Loucy (cell line): Measurements from ENCODE around the gene CD6.

Experiments used
- H2AFZ ChIP-seq: fragments of 200-600 bp; sonication (generic); 2 replicates; pipeline ENCODE4 v1.6.0; 2016; ENCODE audit warnings: antibody characterized with exemption, mild to moderate bottlenecking, low read length, moderate library complexity
- H3F3A ChIP-seq: fragments of 200-600 bp; 2 replicates; pipeline ENCODE4 v1.6.0; 2016; ENCODE audit warnings: antibody characterized with exemption, low read depth, mild to moderate bottlenecking
- H3K27me3 ChIP-seq: fragments of 200-600 bp; sonication (generic); 2 replicates; pipeline ENCODE4 v1.6.1; 2014; ENCODE audit warnings: low read length, mild to moderate bottlenecking; ENCODE audit not compliant: insufficient read depth, poor library complexity, severe bottlenecking
- H3K36me3 ChIP-seq: fragments of 200-600 bp; sonication (generic); 2 replicates; pipeline ENCODE4 v1.6.1; 2016; ENCODE audit warnings: low read length; ENCODE audit not compliant: insufficient read depth
- H3K4me1 ChIP-seq: fragments of 200-600 bp; sonication (generic); 2 replicates; pipeline ENCODE4 v1.5.1; 2014; ENCODE audit warnings: low read length, mild to moderate bottlenecking; ENCODE audit not compliant: insufficient read depth, poor library complexity, severe bottlenecking
- H3K4me2 ChIP-seq: fragments of 200-600 bp; sonication (generic); 2 replicates; pipeline ENCODE4 v1.6.0; 2014; ENCODE audit warnings: antibody characterized with exemption, low read length, low read depth, mild to moderate bottlenecking; ENCODE audit not compliant: poor library complexity, severe bottlenecking
- H3K4me3 ChIP-seq: fragments of 200-600 bp; sonication (generic); 2 replicates; pipeline ENCODE4 v1.5.1; 2014; ENCODE audit warnings: low read length, mild to moderate bottlenecking, mixed read lengths; ENCODE audit not compliant: poor library complexity, severe bottlenecking
- H3K79me2 ChIP-seq: fragments of 200-600 bp; sonication (generic); 2 replicates; pipeline ENCODE4 v1.6.1; 2014; ENCODE audit warnings: low read length; ENCODE audit not compliant: insufficient read depth
- H3K9ac ChIP-seq: fragments of 200-600 bp; sonication (generic); 2 replicates; pipeline ENCODE4 v1.6.0; 2014; ENCODE audit warnings: mild to moderate bottlenecking, low read depth, low read length, moderate library complexity; ENCODE audit not compliant: poor library complexity, severe bottlenecking
- H3K9me2 ChIP-seq: fragments of 200-600 bp; sonication (generic); replicated peaks from 2 replicates; pipeline ENCODE4 v1.6.1; 2016; ENCODE audit warnings: low read depth, low read length, mixed read lengths
- H3K9me3 ChIP-seq: fragments of 200-600 bp; sonication (generic); 2 replicates; pipeline ENCODE4 v1.6.1; 2014; ENCODE audit warnings: mild to moderate bottlenecking, antibody characterized with exemption, low read length, low read depth; ENCODE audit not compliant: insufficient read depth
- H4K20me1 ChIP-seq: fragments of 200-600 bp; sonication (generic); 2 replicates; pipeline ENCODE4 v1.6.0; 2014; ENCODE audit warnings: antibody characterized with exemption, low read length, mild to moderate bottlenecking; ENCODE audit not compliant: insufficient read depth, poor library complexity, severe bottlenecking
- EZH2phosphoT487 ChIP-seq: fragments of 200-600 bp; IDR thresholded peaks from 2 replicates; pipeline ENCODE4 v1.6.1; 2018; ENCODE audit warnings: antibody characterized with exemption, mild to moderate bottlenecking, moderate library complexity, borderline replicate concordance
- TF ChIP-seq, protein P1 (sequence below): fragments of 200-600 bp; sonication (generic); conservative IDR thresholded peaks from 2 replicates; pipeline ENCODE4 v1.5.1; 2014; ENCODE audit warnings: mild to moderate bottlenecking, antibody characterized with exemption, low read length

Gene CD6

GRCh38 chr11:61069427-61069826 is 97.9 kb downstream of the CD6 start:
- no peaks in the 10 kb centered on the region for H4K20me1 ChIP-seq

More at GRCh38 chr11:61069427-61069826, 97.9 kb downstream of the CD6 start:
- H3K79me2 ChIP-seq: no peaks in the 10 kb centered on the region
- peaks cover 11% of the 10 kb centered on the region for H3K4me1 ChIP-seq
- no peaks in the 10 kb centered on the region for H3K36me3 ChIP-seq
- no peaks in the 10 kb centered on the region for H3F3A ChIP-seq
- TF ChIP-seq, protein P1, sequence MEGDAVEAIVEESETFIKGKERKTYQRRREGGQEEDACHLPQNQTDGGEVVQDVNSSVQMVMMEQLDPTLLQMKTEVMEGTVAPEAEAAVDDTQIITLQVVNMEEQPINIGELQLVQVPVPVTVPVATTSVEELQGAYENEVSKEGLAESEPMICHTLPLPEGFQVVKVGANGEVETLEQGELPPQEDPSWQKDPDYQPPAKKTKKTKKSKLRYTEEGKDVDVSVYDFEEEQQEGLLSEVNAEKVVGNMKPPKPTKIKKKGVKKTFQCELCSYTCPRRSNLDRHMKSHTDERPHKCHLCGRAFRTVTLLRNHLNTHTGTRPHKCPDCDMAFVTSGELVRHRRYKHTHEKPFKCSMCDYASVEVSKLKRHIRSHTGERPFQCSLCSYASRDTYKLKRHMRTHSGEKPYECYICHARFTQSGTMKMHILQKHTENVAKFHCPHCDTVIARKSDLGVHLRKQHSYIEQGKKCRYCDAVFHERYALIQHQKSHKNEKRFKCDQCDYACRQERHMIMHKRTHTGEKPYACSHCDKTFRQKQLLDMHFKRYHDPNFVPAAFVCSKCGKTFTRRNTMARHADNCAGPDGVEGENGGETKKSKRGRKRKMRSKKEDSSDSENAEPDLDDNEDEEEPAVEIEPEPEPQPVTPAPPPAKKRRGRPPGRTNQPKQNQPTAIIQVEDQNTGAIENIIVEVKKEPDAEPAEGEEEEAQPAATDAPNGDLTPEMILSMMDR: no peak
- no peak for TF ChIP-seq EZH2phosphoT487
- no peaks in the 10 kb centered on the region for H3K9me2 ChIP-seq
- H3K4me3 ChIP-seq: no peak overlapping the region
- no peak overlapping the region for H2AFZ ChIP-seq
- no peak overlapping the region for H3K9ac ChIP-seq
- no peak overlapping the region for H3K4me2 ChIP-seq
- no peaks in the 10 kb centered on the region for H3K9me3 ChIP-seq
- H3K27me3 ChIP-seq: no peaks in the 10 kb centered on the region
